ENCODE measurements around the gene OR5C1.

DNA sequence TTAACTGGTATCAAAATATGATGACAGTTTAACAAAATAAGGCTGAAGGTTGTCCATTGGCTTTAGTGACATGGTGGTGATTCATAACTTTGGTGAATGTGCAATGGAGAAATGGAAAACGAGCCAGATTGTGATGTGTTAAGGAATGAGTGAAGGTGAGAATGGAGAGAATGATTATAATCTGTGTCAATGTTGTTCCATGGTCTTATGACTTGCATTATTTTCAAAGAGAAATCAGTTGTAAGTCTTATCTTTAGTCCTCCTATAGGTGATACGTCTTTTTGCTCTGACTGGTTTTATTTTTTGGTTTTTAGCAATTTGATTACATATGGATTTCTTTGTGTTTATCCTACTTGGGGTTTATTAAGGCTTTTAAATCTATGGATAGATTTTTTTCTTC lies 33.9 kb upstream of the OR5C1 start:
- TF ChIP-seq, protein P1, sequence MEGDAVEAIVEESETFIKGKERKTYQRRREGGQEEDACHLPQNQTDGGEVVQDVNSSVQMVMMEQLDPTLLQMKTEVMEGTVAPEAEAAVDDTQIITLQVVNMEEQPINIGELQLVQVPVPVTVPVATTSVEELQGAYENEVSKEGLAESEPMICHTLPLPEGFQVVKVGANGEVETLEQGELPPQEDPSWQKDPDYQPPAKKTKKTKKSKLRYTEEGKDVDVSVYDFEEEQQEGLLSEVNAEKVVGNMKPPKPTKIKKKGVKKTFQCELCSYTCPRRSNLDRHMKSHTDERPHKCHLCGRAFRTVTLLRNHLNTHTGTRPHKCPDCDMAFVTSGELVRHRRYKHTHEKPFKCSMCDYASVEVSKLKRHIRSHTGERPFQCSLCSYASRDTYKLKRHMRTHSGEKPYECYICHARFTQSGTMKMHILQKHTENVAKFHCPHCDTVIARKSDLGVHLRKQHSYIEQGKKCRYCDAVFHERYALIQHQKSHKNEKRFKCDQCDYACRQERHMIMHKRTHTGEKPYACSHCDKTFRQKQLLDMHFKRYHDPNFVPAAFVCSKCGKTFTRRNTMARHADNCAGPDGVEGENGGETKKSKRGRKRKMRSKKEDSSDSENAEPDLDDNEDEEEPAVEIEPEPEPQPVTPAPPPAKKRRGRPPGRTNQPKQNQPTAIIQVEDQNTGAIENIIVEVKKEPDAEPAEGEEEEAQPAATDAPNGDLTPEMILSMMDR (IDR thresholded peaks at IDR 0.05): no peak
- no peak for TF ChIP-seq POLR2A (IDR thresholded peaks at IDR 0.05)
